Astrocyte of the cerebellum (primary cell): ENCODE results near the gene MXD3.
"Not testable (repeated sequence)": the region's sequence is repeated elsewhere in the genome, so short reads cannot be mapped to it uniquely, and the experiment has no call there.

Experiments
- DNase-seq: peaks from one replicate; pipeline ENCODE4 v3.0.0-alpha.2; 2011; ENCODE audit warnings: low read depth
- H3K4me3 ChIP-seq: 2 replicates; pipeline ENCODE4 v1.5.1; 2011; ENCODE audit warnings: mild to moderate bottlenecking, low read depth, low read length, moderate library complexity
- CTCF ChIP-seq: IDR thresholded peaks from 2 replicates; pipeline ENCODE4 v1.5.1; 2012; ENCODE audit warnings: low read length, low read depth, moderate library complexity, mild to moderate bottlenecking; ENCODE audit errors: missing control alignments
- in situ Hi-C: cut with HindIII; loops from 2 replicates; pipeline ENCODE4 v1.10.0; 2017; ENCODE audit warnings: low sequenced_read_pairs

The MXD3 gene

GRCh38 chr5:177270653-177271052 is 41.0 kb downstream of the MXD3 start:
- TF ChIP-seq CTCF, result no peak
- DNase-seq, result no peak
- no peak overlapping the region for H3K4me3 ChIP-seq
- in situ Hi-C loops, result no loop called here

DNA sequence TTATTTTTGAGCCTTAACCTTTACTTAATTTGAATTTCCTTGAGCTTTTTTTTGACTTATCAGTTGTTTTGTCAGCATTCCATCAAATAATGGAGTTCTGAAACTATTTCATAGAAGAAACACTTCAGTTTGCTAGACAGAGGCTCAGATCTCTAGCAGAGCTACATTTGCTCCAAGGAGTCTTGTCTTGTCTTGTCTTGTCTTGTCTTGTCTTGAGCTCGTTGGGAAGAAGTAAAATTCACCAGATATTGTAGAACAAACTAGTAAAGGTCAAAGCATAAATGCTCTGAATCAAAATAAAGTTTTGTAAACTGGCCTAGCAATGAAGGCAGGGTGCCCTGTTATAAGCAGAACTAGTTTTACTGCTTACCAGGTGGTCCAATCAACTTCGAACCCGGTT is 41.7 kb downstream of the MXD3 start:
- no peak for DNase-seq
- in situ Hi-C loops, result no loop called here
- TF ChIP-seq CTCF, result no peak
- no peak overlapping the region for H3K4me3 ChIP-seq

DNA sequence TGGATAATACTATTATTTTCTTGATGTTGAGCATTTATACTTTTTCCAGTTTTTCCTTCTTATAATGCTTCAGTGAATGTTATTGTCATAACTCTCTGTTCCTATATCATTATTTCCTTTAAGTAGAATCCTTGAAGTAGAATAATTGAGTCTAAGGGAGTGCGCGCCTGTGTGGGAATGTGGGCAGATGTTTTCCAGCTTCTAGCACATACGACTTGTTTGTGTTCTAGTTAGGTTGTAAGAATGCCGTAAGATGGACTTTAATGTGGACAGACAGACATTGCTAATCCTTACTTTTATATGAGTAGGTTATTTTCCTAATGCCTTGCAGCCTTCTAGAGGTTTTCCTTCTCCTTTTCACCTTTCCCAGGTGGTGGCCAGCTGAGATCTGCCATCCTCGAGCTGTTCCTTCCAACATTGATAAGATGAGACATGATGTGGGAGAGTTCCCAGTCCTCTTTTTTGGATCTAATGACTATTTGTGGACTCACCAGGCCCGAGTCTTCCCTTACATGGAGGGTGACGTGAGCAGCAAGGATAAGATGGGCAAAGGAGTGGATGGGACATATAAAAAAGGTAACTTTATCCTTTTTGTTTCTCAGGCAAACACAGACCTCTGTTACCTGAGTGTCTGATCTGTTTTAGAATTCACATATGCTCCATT is 42.3 kb downstream of the MXD3 start:
- in situ Hi-C loops, result no loop called here
- no peak overlapping the region for H3K4me3 ChIP-seq
- no peak for TF ChIP-seq CTCF
- DNase-seq, result no peak

DNA sequence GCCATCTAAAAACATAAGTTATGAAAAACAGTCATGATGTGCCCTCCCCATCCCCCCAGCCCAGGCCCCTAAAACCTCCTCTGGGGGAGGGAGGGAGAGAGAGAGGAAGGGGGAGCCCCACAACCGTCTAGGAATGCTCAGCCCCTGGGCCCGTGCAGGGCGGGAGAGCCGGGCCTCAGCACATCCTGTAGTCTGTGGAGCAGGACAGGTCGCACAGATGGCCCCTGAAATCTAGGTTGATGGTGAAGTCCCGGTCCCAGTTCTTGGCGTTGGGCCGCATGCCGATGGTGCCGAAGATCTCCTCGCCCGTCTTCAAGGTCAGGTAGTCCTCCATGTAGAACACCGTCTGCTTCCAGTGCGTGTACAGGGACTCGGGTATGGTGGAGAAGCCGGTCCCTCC is 46.3 kb downstream of the MXD3 start:
- no peak for DNase-seq
- in situ Hi-C loops, result no loop called here
- no peak for TF ChIP-seq CTCF
- no peak overlapping the region for H3K4me3 ChIP-seq

DNA sequence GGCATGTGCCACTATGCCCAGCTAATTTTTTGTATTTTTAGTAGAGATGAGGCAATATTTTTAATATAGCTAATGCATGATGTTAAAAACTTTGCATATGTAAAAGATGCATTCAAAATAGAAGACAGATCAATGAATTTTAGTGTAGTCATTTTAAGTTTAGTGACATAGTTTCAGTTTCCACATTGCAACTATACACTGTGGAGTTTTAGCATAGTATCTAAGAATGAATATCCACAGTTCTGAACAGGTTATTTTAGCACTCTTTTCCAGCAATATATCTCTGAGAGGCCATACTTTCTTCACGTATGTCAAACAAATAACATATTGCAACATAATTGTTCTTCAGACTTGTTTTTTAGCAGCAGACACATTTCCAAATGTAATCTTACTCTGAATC is 47.5 kb downstream of the MXD3 start:
- TF ChIP-seq CTCF, result no peak
- in situ Hi-C loops, result no loop called here
- H3K4me3 ChIP-seq, result no peak overlapping the region
- DNase-seq, result no peak

DNA sequence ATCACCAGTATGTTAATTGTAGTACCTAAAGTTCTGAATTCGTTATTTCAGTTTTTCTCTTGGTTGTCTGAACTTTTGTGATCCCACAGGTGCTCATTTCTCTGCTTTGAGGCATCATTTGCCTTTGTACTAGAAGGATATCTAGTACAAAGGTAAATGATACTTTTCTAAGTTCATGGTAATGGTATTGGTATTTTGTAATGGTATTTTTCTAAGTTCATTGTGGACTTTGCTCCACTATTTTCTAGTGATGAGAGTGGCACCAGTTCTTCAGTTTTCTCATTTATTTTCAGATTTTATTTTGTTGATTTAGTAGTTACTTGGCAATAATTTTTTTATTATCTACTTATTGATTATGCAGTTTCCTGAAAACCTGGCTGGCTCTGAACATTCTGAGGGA is 50.2 kb downstream of the MXD3 start:
- no peak for DNase-seq
- TF ChIP-seq CTCF, result no peak
- in situ Hi-C loops, result no loop called here
- no peak overlapping the region for H3K4me3 ChIP-seq

- no peak for DNase-seq
Measured at GRCh38 chr5:177260961-177261360, 50.7 kb downstream of the MXD3 start.

DNA sequence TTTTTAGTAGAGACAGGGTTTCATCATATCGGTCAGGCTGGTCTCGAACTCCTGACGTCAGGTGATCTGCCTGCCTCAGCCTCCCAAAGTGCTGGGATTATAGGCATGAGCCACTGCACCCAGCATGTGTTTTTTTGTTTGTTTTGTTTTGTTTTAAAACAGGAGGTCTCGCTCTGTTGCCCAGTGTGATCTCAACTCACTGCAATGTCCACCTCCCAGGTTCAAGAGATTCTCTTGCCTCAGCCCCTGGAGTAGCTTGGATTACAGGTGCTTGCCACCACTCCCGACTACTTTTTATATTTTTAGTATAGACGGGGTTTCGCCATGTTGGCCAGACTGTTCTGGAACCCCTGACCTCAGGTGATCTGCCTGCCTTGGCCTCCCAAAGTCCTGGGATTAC is 53.0 kb downstream of the MXD3 start:
- DNase-seq, in situ Hi-C loops, H3K4me3 ChIP-seq: not testable (repeated sequence)

More at GRCh38 chr5:177260961-177261360, 50.7 kb downstream of the MXD3 start:
- in situ Hi-C loops, result no loop called here
- TF ChIP-seq CTCF, result no peak
- H3K4me3 ChIP-seq, result no peak overlapping the region
